ENCODE measurements around the gene KRTAP4-12.

DNA sequence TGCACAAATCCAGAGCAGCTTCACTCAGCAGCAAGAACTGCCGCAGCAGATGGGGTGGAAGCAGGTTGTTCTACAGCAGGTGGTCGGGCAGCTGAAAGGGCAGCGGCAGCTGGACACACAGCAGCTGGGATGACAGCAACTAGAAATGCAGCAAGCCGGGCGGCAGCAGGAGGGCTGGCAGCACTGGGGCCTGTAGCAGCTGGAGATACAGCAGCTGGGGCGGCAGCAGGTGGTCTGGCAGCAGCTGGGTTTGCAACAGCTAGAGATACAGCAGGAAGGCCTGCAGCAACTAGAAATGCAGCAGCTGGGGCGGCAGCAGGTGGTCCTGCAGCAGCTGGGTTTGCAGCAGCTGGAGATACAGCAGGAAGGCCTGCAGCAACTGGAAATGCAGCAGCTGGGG lies 43.6 kb upstream of the KRTAP4-12 start:
- TF ChIP-seq, protein P1, sequence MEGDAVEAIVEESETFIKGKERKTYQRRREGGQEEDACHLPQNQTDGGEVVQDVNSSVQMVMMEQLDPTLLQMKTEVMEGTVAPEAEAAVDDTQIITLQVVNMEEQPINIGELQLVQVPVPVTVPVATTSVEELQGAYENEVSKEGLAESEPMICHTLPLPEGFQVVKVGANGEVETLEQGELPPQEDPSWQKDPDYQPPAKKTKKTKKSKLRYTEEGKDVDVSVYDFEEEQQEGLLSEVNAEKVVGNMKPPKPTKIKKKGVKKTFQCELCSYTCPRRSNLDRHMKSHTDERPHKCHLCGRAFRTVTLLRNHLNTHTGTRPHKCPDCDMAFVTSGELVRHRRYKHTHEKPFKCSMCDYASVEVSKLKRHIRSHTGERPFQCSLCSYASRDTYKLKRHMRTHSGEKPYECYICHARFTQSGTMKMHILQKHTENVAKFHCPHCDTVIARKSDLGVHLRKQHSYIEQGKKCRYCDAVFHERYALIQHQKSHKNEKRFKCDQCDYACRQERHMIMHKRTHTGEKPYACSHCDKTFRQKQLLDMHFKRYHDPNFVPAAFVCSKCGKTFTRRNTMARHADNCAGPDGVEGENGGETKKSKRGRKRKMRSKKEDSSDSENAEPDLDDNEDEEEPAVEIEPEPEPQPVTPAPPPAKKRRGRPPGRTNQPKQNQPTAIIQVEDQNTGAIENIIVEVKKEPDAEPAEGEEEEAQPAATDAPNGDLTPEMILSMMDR (IDR thresholded peaks at IDR 0.05; ENCODE audit: insufficient read depth, low read depth, low read length): no peak
- no peak for TF ChIP-seq EZH2 (IDR thresholded peaks at IDR 0.05; ENCODE audit: insufficient read depth, low read length)

All from astrocyte (in vitro differentiated cells and primary cell).